Mesenchymal stem cell (in vitro differentiated cells and primary cell): ENCODE results near the gene ATCAY.

Experiments
- DNase-seq: peaks from one replicate; pipeline ENCODE4 v3.0.0-alpha.2; 2013
- H2AFZ ChIP-seq: one replicate; pipeline ENCODE4 v1.6.1; 2013; ENCODE audit warnings: low read depth, mild to moderate bottlenecking, control low read depth, inconsistent platforms, low read length, moderate library complexity
- H2AK5ac ChIP-seq: 2 replicates; pipeline ENCODE4 v1.6.1; 2013; ENCODE audit warnings: low read length, moderate library complexity, mild to moderate bottlenecking, inconsistent platforms; ENCODE audit not compliant: severe bottlenecking
- H2BK120ac ChIP-seq: one replicate; pipeline ENCODE4 v1.6.1; 2013; ENCODE audit warnings: low read depth, mild to moderate bottlenecking, inconsistent platforms, low read length, moderate library complexity
- H2BK12ac ChIP-seq, 2 experiments: one replicate each; pipeline ENCODE4 v1.6.1; 2013; ENCODE audit warnings: inconsistent platforms in 2 of 2, low read length in 2 of 2, mild to moderate bottlenecking in 2 of 2, moderate library complexity in 2 of 2, control low read depth in 1 of 2
- H2BK15ac ChIP-seq: one replicate; pipeline ENCODE4 v1.6.1; 2013; ENCODE audit warnings: mild to moderate bottlenecking, low read depth, inconsistent platforms; ENCODE audit not compliant: poor library complexity, severe bottlenecking
- H2BK5ac ChIP-seq: 2 replicates; pipeline ENCODE4 v1.6.1; 2013; ENCODE audit warnings: low read depth, mild to moderate bottlenecking, low read length, control low read depth, inconsistent platforms; ENCODE audit not compliant: poor library complexity, severe bottlenecking
- H3K14ac ChIP-seq, 2 experiments: one replicate each; pipeline ENCODE4 v1.6.1; 2013; ENCODE audit warnings: inconsistent platforms in 2 of 2, low read length in 2 of 2, control low read depth in 1 of 2, mild to moderate bottlenecking in 1 of 2, moderate library complexity in 1 of 2
- H3K18ac ChIP-seq, 2 experiments: one replicate each; pipeline ENCODE4 v1.6.1; 2013; ENCODE audit warnings: inconsistent platforms in 2 of 2, low read length in 2 of 2, control low read depth in 1 of 2, low read depth in 1 of 2, mild to moderate bottlenecking in 1 of 2
- H3K23ac ChIP-seq, 2 experiments: one replicate each; pipeline ENCODE4 v1.6.1; 2013; ENCODE audit warnings: inconsistent platforms in 2 of 2, low read length in 2 of 2, mild to moderate bottlenecking in 2 of 2, moderate library complexity in 2 of 2, control low read depth in 1 of 2
- H3K27ac ChIP-seq: 2 replicates; pipeline ENCODE4 v1.5.1; 2013; ENCODE audit warnings: mild to moderate bottlenecking, moderate library complexity, low read length, control low read depth, inconsistent platforms; ENCODE audit not compliant: poor library complexity, severe bottlenecking
- H3K27me3 ChIP-seq, 2 experiments: 2 replicates each; pipeline versions ENCODE4 v1.6.1 to v1.7.0; 2013; ENCODE audit warnings: low read length in 2 of 2, mild to moderate bottlenecking in 2 of 2, moderate library complexity in 2 of 2, control low read depth in 1 of 2, inconsistent platforms in 1 of 2; ENCODE audit not compliant: control insufficient read depth in 1 of 2, insufficient read depth in 1 of 2
- H3K36me3 ChIP-seq, 2 experiments: 2 replicates each; pipeline versions ENCODE4 v1.6.1 to v1.7.0; 2013; ENCODE audit warnings: low read length in 2 of 2, control low read depth in 1 of 2, inconsistent platforms in 1 of 2, low read depth in 1 of 2, mild to moderate bottlenecking in 1 of 2; ENCODE audit not compliant: insufficient read depth in 2 of 2, control insufficient read depth in 1 of 2
- H3K4ac ChIP-seq, 2 experiments: one replicate each; pipeline ENCODE4 v1.6.1; 2013; ENCODE audit warnings: inconsistent platforms in 2 of 2, low read length in 2 of 2, mild to moderate bottlenecking in 2 of 2, moderate library complexity in 2 of 2, control low read depth in 1 of 2, low read depth in 1 of 2
- H3K4me1 ChIP-seq: 2 replicates; pipeline ENCODE4 v1.6.1; 2013; ENCODE audit warnings: low read depth, low read length, control low read depth; ENCODE audit not compliant: control insufficient read depth, insufficient read depth
- H3K4me2 ChIP-seq: 2 replicates; pipeline ENCODE4 v1.6.1; 2013; ENCODE audit warnings: low read length, mild to moderate bottlenecking, inconsistent platforms; ENCODE audit not compliant: poor library complexity, severe bottlenecking
- H3K4me3 ChIP-seq, 2 experiments: 2 replicates each; pipeline versions ENCODE4 v1.5.1 to v1.7.0; 2013; ENCODE audit warnings: low read length in 2 of 2, mild to moderate bottlenecking in 2 of 2, control low read depth in 1 of 2, low read depth in 1 of 2; ENCODE audit not compliant: insufficient read depth in 1 of 2
- H3K79me1 ChIP-seq: replicated peaks from 2 replicates; pipeline ENCODE4 v1.6.1; 2013; ENCODE audit warnings: mild to moderate bottlenecking, control low read depth, low read length, inconsistent platforms; ENCODE audit not compliant: poor library complexity, severe bottlenecking
- H3K9ac ChIP-seq: 2 replicates; pipeline ENCODE4 v1.7.0; 2013; ENCODE audit warnings: mild to moderate bottlenecking, low read length, moderate library complexity
- H3K9me3 ChIP-seq: 2 replicates; pipeline ENCODE4 v1.7.0; 2013; ENCODE audit warnings: mild to moderate bottlenecking, low read length; ENCODE audit not compliant: control insufficient read depth
- H4K8ac ChIP-seq: one replicate; pipeline ENCODE4 v1.6.1; 2013; ENCODE audit warnings: inconsistent platforms, mild to moderate bottlenecking, low read length, moderate library complexity
- H4K91ac ChIP-seq: one replicate; pipeline ENCODE4 v1.6.1; 2013; ENCODE audit warnings: mild to moderate bottlenecking, low read length, inconsistent platforms
- WGBS: methylation state at CpG from one replicate; pipeline ENCODE4 v1.1.7; 2013; ENCODE audit warnings: mixed read lengths; 5-methylcytosine and 5-hydroxymethylcytosine counted together

Gene ATCAY

GRCh38 chr19:3910105-3910504 is 29.6 kb downstream of the ATCAY start:
- DNase-seq = no peak
- H2BK5ac ChIP-seq = no peak overlapping the region
- no peak overlapping the region for H3K4me2 ChIP-seq
- H3K36me3 ChIP-seq = no peaks in the 10 kb centered on the region
- H3K9me3 ChIP-seq = peaks cover 5% of the 10 kb centered on the region
- H3K27me3 ChIP-seq = peaks cover 0 to 11% of the 10 kb centered on the region in 2 experiments
- no peak overlapping the region for H3K4me3 ChIP-seq
- no peak overlapping the region for H3K18ac ChIP-seq
- no peaks in the 10 kb centered on the region for H3K79me1 ChIP-seq
- H2AFZ ChIP-seq = no peak overlapping the region
- no peak overlapping the region for H3K14ac ChIP-seq
- H3K4me1 ChIP-seq = no peaks in the 10 kb centered on the region
- no peak overlapping the region for H3K9ac ChIP-seq
- no peak overlapping the region for H2BK15ac ChIP-seq
- WGBS = 96% methylated on average over 1 of the region's 1 CpG
- no peak overlapping the region for H4K91ac ChIP-seq
- H3K27ac ChIP-seq = no peak overlapping the region
- no peak overlapping the region for H3K23ac ChIP-seq
- no peak overlapping the region for H2BK12ac ChIP-seq
- H4K8ac ChIP-seq = no peak overlapping the region
- no peak overlapping the region for H2AK5ac ChIP-seq
- H2BK120ac ChIP-seq = no peak overlapping the region
- no peak overlapping the region for H3K4ac ChIP-seq

- Histone ChIP-seq H3K23ac (no peak overlapping the region), H2AFZ (no peak overlapping the region), H2BK12ac (no peak overlapping the region), H3K4me3 (no peak overlapping the region), H3K79me1 (no peaks in the 10 kb centered on the region), H3K4ac (no peak overlapping the region), H3K36me3 (no peaks in the 10 kb centered on the region), H3K9me3 (peaks cover 7% of the 10 kb centered on the region), H4K8ac (no peak overlapping the region), H2BK15ac (no peak overlapping the region), H3K18ac (no peak overlapping the region), H3K9ac (no peak overlapping the region), H4K91ac (no peak overlapping the region), H3K14ac (no peak overlapping the region), H2BK120ac (no peak overlapping the region), H2AK5ac (no peak overlapping the region), H3K27me3 (no peaks in the 10 kb centered on the region), H2BK5ac (no peak overlapping the region), H3K4me1 (no peaks in the 10 kb centered on the region), H3K4me2 (no peak overlapping the region), H3K27ac (no peak overlapping the region)
- no peak for DNase-seq
- WGBS = 76% methylated on average over 6 of the region's 9 CpGs
Observed at GRCh38 chr19:3914199-3914598, 33.7 kb downstream of the ATCAY start.

GRCh38 chr19:3916033-3916432 is 35.5 kb downstream of the ATCAY start:
- no peak overlapping the region for H2BK12ac ChIP-seq
- no peak overlapping the region for H2BK5ac ChIP-seq
- no peak overlapping the region for H2AK5ac ChIP-seq
- H3K9me3 ChIP-seq = peaks cover 9% of the 10 kb centered on the region
- no peak overlapping the region for H3K14ac ChIP-seq
- no peak overlapping the region for H2BK120ac ChIP-seq
- H3K4me3 ChIP-seq = no peak overlapping the region
- H2BK15ac ChIP-seq = no peak overlapping the region
- H3K4ac ChIP-seq = no peak overlapping the region
- 96% methylated on average over 3 of the region's 5 CpGs for WGBS
- H3K36me3 ChIP-seq = no peaks in the 10 kb centered on the region
- H3K79me1 ChIP-seq = no peaks in the 10 kb centered on the region
- H4K8ac ChIP-seq = no peak overlapping the region
- no peak overlapping the region for H3K9ac ChIP-seq
- no peak overlapping the region for H4K91ac ChIP-seq
- no peaks in the 10 kb centered on the region for H3K4me1 ChIP-seq
- no peak overlapping the region for H2AFZ ChIP-seq
- H3K18ac ChIP-seq = no peak overlapping the region
- no peaks in the 10 kb centered on the region for H3K27me3 ChIP-seq
- DNase-seq = no peak
- no peak overlapping the region for H3K4me2 ChIP-seq
- no peak overlapping the region for H3K23ac ChIP-seq
- H3K27ac ChIP-seq = no peak overlapping the region

GRCh38 chr19:3919793-3920192 is 39.3 kb downstream of the ATCAY start:
- H3K4me3 ChIP-seq = no peak overlapping the region

More at GRCh38 chr19:3919793-3920192, 39.3 kb downstream of the ATCAY start:
- H2BK120ac ChIP-seq = no peak overlapping the region
- 88% methylated on average over 8 of the region's 8 CpGs for WGBS
- no peaks in the 10 kb centered on the region for H3K27me3 ChIP-seq
- H3K36me3 ChIP-seq = no peaks in the 10 kb centered on the region
- H3K79me1 ChIP-seq = no peaks in the 10 kb centered on the region
- H3K4me1 ChIP-seq = no peaks in the 10 kb centered on the region
- H3K4ac ChIP-seq = no peak overlapping the region
- no peak overlapping the region for H2BK5ac ChIP-seq
- no peak overlapping the region for H3K9ac ChIP-seq
- DNase-seq = no peak
- no peak overlapping the region for H3K14ac ChIP-seq
- no peak overlapping the region for H4K91ac ChIP-seq
- H3K18ac ChIP-seq = no peak overlapping the region
- no peak overlapping the region for H2BK12ac ChIP-seq
- no peak overlapping the region for H4K8ac ChIP-seq
- H3K23ac ChIP-seq = no peak overlapping the region
- H2BK15ac ChIP-seq = no peak overlapping the region
- H2AFZ ChIP-seq = no peak overlapping the region
- H3K27ac ChIP-seq = no peak overlapping the region
- H3K9me3 ChIP-seq = peaks cover 29% of the 10 kb centered on the region
- H3K4me2 ChIP-seq = no peak overlapping the region
- H2AK5ac ChIP-seq = no peak overlapping the region
